Hepatocyte (in vitro differentiated cells): Measurements from ENCODE around the gene RNF19B. TPM values are rescaled to one million over a fixed set of nuclear protein-coding genes. Genes with fewer than 3 reads are reported as not detected.

Source experiments
- DNase-seq: peaks from one replicate; pipeline ENCODE4 v3.0.0-alpha.2; 2016; ENCODE audit warnings: low spot score
- H2AFZ ChIP-seq: fragments of 200-600 bp; sonication (generic); 2 replicates; pipeline ENCODE4 v1.6.0; 2016; ENCODE audit warnings: antibody characterized with exemption, mild to moderate bottlenecking
- H3K27ac ChIP-seq: fragments of 200-600 bp; sonication (generic); 2 replicates; pipeline ENCODE4 v1.5.1; 2016; ENCODE audit warnings: mild to moderate bottlenecking
- H3K27me3 ChIP-seq: fragments of 200-600 bp; sonication (generic); 2 replicates; pipeline ENCODE4 v1.6.1; 2016
- H3K36me3 ChIP-seq: fragments of 200-600 bp; sonication (generic); replicated peaks from 2 replicates; pipeline ENCODE4 v1.5.1; 2016; ENCODE audit warnings: low read depth; ENCODE audit not compliant: insufficient read depth
- H3K4me1 ChIP-seq: fragments of 200-600 bp; sonication (generic); 2 replicates; pipeline ENCODE4 v1.5.1; 2016; ENCODE audit warnings: mild to moderate bottlenecking, moderate library complexity; ENCODE audit not compliant: insufficient read depth
- H3K4me2 ChIP-seq: fragments of 200-600 bp; sonication (generic); 2 replicates; pipeline ENCODE4 v1.6.0; 2016
- H3K4me3 ChIP-seq: fragments of 200-600 bp; sonication (generic); 2 replicates; pipeline ENCODE4 v1.5.1; 2016; ENCODE audit warnings: mild to moderate bottlenecking
- H3K79me2 ChIP-seq: fragments of 200-600 bp; sonication (generic); 2 replicates; pipeline ENCODE4 v1.6.0; 2017; ENCODE audit warnings: mild to moderate bottlenecking
- H3K9me2 ChIP-seq: fragments of 200-600 bp; sonication (generic); replicated peaks from 2 replicates; pipeline ENCODE4 v1.6.0; 2017; ENCODE audit warnings: mild to moderate bottlenecking; ENCODE audit not compliant: insufficient read depth
- H3K9me3 ChIP-seq: fragments of 200-600 bp; sonication (generic); 2 replicates; pipeline ENCODE4 v1.5.1; 2016; ENCODE audit warnings: low read depth, mild to moderate bottlenecking
- H4K20me1 ChIP-seq: fragments of 200-600 bp; sonication (generic); 2 replicates; pipeline ENCODE4 v1.6.0; 2016; ENCODE audit warnings: mild to moderate bottlenecking; ENCODE audit not compliant: insufficient read depth, poor library complexity, severe bottlenecking
- EZH2 ChIP-seq: fragments of 200-600 bp; sonication (generic); IDR thresholded peaks from 2 replicates; pipeline ENCODE4 v1.6.1; 2016; ENCODE audit warnings: antibody characterized with exemption, mild to moderate bottlenecking, borderline replicate concordance
- EZH2phosphoT487 ChIP-seq: fragments of 200-600 bp; sonication (generic); IDR thresholded peaks from one replicate; pipeline ENCODE4 v1.6.1; 2018; ENCODE audit warnings: antibody characterized with exemption, mild to moderate bottlenecking, low read depth, moderate library complexity; ENCODE audit not compliant: unreplicated experiment, severe bottlenecking
- WGBS: methylation state at CpG from one replicate; pipeline ENCODE4 v1.1.6; 2016; ENCODE audit warnings: low lambda C conversion rate; ENCODE audit errors: missing lambda C conversion rate; 5-methylcytosine and 5-hydroxymethylcytosine counted together
- polyA plus RNA-seq: library from polyadenylated mRNA; unstranded; fragments of >200 nt; fragmentation: Nextera tagmentation; extraction: Ambion mirVana; gene quantifications from 2 replicates; pipeline ENCODE4 v1.2.1, GENCODE V29; 2016
- total RNA-seq: library from RNA; depleted of rRNA; stranded (reverse); fragments of >200 nt; gene quantifications from 2 replicates; pipeline ENCODE4 v1.2.3, GENCODE V29; 2014
- TF ChIP-seq, protein P1 (sequence below): fragments of 200-600 bp; sonication (generic); IDR thresholded peaks from 2 replicates; pipeline ENCODE4 v1.5.1; 2016; ENCODE audit warnings: antibody characterized with exemption, mild to moderate bottlenecking; ENCODE audit not compliant: poor library complexity

Gene RNF19B
- total and polyA plus RNA-seq, 2 experiments from 2014 or later: 15.5 to 16.1 TPM

- H3K27me3 ChIP-seq: no peaks in the 10 kb centered on the region
- H3K36me3 ChIP-seq: no peaks in the 10 kb centered on the region
- H3K4me3 ChIP-seq: no peak overlapping the region
- H4K20me1 ChIP-seq: no peaks in the 10 kb centered on the region
- no peak overlapping the region for H2AFZ ChIP-seq
- no peaks in the 10 kb centered on the region for H3K9me3 ChIP-seq
- no peaks in the 10 kb centered on the region for H3K79me2 ChIP-seq
- DNase-seq: no peak
- WGBS: 80% methylated on average over 6 of the region's 6 CpGs
- no peak overlapping the region for H3K27ac ChIP-seq
- no peaks in the 10 kb centered on the region for H3K9me2 ChIP-seq
- TF ChIP-seq, protein P1, sequence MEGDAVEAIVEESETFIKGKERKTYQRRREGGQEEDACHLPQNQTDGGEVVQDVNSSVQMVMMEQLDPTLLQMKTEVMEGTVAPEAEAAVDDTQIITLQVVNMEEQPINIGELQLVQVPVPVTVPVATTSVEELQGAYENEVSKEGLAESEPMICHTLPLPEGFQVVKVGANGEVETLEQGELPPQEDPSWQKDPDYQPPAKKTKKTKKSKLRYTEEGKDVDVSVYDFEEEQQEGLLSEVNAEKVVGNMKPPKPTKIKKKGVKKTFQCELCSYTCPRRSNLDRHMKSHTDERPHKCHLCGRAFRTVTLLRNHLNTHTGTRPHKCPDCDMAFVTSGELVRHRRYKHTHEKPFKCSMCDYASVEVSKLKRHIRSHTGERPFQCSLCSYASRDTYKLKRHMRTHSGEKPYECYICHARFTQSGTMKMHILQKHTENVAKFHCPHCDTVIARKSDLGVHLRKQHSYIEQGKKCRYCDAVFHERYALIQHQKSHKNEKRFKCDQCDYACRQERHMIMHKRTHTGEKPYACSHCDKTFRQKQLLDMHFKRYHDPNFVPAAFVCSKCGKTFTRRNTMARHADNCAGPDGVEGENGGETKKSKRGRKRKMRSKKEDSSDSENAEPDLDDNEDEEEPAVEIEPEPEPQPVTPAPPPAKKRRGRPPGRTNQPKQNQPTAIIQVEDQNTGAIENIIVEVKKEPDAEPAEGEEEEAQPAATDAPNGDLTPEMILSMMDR: no peak
- no peak for TF ChIP-seq EZH2
- TF ChIP-seq EZH2phosphoT487: no peak
- no peak overlapping the region for H3K4me2 ChIP-seq
- H3K4me1 ChIP-seq: peaks cover 4% of the 10 kb centered on the region
These were observed 62.1 kb downstream of the RNF19B start for GRCh38 chr1:32902535-32902920.

DNA sequence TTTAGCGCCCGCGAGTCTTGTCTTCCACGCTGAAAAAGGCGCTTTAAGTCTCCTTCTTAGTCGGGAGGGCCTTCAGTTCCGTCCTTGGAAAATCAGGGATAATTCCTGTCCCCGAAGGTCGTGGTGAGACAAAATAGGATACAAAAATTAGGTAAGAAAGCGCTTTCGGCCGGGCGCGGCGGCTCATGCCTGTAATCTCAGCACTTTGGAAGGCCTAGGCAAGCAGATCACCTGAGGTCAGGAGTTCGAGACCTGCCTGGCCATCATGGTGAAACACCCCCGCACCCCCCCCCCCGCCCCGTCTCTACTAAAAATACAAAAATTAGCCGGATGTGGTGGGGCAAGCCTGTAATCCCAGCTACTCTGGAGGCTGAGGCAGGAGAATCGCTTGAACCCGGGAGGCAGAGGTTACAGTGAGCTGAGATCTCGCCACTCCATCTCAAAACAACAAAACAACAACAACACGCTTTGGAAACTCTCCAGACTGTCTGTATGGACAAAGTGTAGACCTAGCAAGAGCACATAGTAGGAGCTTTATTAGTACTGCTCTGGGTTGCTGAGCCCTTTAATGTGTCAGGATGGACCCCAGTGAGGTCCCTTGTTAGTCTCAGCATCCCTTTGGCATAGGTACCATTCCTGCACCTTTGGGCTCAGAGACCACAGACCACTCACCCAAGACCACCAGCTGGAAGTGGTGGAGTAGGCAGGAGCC is 62.6 kb downstream of the RNF19B start:
- Histone ChIP-seq H3K9me3 (no peaks in the 10 kb centered on the region), H3K4me1 (peaks cover 4% of the 10 kb centered on the region), H3K27me3 (no peaks in the 10 kb centered on the region), H3K79me2 (no peaks in the 10 kb centered on the region), H3K9me2 (no peaks in the 10 kb centered on the region), H3K4me3 (peak overlapping the region; percentile 55), H3K27ac (peak overlapping the region; percentile 43), H2AFZ (peak overlapping the region; percentile 98), H3K36me3 (no peaks in the 10 kb centered on the region), H3K4me2 (peak overlapping the region; percentile 98), H4K20me1 (no peaks in the 10 kb centered on the region)
- 49% methylated on average over 17 of the region's 24 CpGs for WGBS
- DNase-seq: no peak
- TF ChIP-seq EZH2phosphoT487: no peak
- TF ChIP-seq, protein P1: no peak
- TF ChIP-seq EZH2: no peak

- peak within 1 kb of the TSS; percentile 43 for H3K27ac ChIP-seq
- peak; percentile 86 for DNase-seq
These were observed 63.4 kb downstream of the RNF19B start, which contains the start of gene TMEM54 for GRCh38 chr1:32900956-32901822. Gene TMEM54 (minus strand): TSS chr1:32901389. CDS start chr1:32901238, 151 bp downstream.

More at GRCh38 chr1:32900956-32901822, 63.4 kb downstream of the RNF19B start, which contains the start of gene TMEM54:
- H3K27me3 ChIP-seq: no peaks in the 10 kb centered on the region
- no peaks in the 10 kb centered on the region for H3K36me3 ChIP-seq
- H3K4me2 ChIP-seq: peak within 1 kb of the TSS; percentile 98
- H3K9me2 ChIP-seq: no peaks in the 10 kb centered on the region
- WGBS: 5% methylated on average over 26 of the region's 92 CpGs
- peaks cover 4% of the 10 kb centered on the region for H3K4me1 ChIP-seq
- H3K9me3 ChIP-seq: no peaks in the 10 kb centered on the region
- H3K79me2 ChIP-seq: no peaks in the 10 kb centered on the region
- TF ChIP-seq EZH2phosphoT487 (no peak), EZH2 (no peak)
- TF ChIP-seq, protein P1: no peak
- no peaks in the 10 kb centered on the region for H4K20me1 ChIP-seq
- H2AFZ ChIP-seq: peak within 1 kb of the TSS; percentile 98
- H3K4me3 ChIP-seq: peak within 1 kb of the TSS; percentile 67
